Umbilical cord (tissue), 2 donors: ENCODE results near the gene DAAM1. TPM values are rescaled to one million over a fixed set of nuclear protein-coding genes. Genes with fewer than 3 reads are reported as not detected.
A peak's percentile ranks its signal among the peaks of the same experiment; 100 is the strongest.

Experiments
- DNase-seq: peaks from one replicate; pipeline ENCODE4 v3.0.0-alpha.2; 2015; ENCODE audit warnings: low spot score
- total RNA-seq: library from RNA; depleted of rRNA; stranded (reverse); fragments of >200 nt; gene quantifications from one replicate; pipeline ENCODE4 v1.2.3, GENCODE V29; 2014; ENCODE audit warnings: low replicate concordance; ENCODE audit not compliant: insufficient read depth

DAAM1 gene
- total RNA-seq, 1 donor from 2014 or later, result 77.3 TPM

- peak; percentile 78 for DNase-seq
Observed at GRCh38 chr14:59254911-59255545, 66.6 kb downstream of the DAAM1 start.

GRCh38 chr14:59256331-59256730, 67.9 kb downstream of the DAAM1 start:
- DNase-seq, result no peak

GRCh38 chr14:59261334-59261733, 72.9 kb downstream of the DAAM1 start:
- DNase-seq, result no peak

GRCh38 chr14:59262717-59263454, 74.4 kb downstream of the DAAM1 start:
- DNase-seq, result no peak

GRCh38 chr14:59265808-59266207, 77.3 kb downstream of the DAAM1 start:
- no peak for DNase-seq

- DNase-seq, result no peak
Observed at GRCh38 chr14:59267046-59267445, 78.6 kb downstream of the DAAM1 start.

GRCh38 chr14:59268011-59268410, 79.5 kb downstream of the DAAM1 start:
- no peak for DNase-seq

- DNase-seq, result no peak
Observed at GRCh38 chr14:59268858-59269257, 80.4 kb downstream of the DAAM1 start.

- no peak for DNase-seq
Observed at GRCh38 chr14:59269466-59269865, 81.0 kb downstream of the DAAM1 start.

GRCh38 chr14:59271256-59271655, 82.8 kb downstream of the DAAM1 start:
- no peak for DNase-seq

- no peak for DNase-seq
Observed at GRCh38 chr14:59271734-59272133, 83.3 kb downstream of the DAAM1 start.

- no peak for DNase-seq
Observed at GRCh38 chr14:59272633-59273032, 84.2 kb downstream of the DAAM1 start.

- DNase-seq, result no peak
Observed at GRCh38 chr14:59273737-59274136, 85.3 kb downstream of the DAAM1 start.

- DNase-seq, result no peak
Observed at GRCh38 chr14:59274991-59275391, 86.5 kb downstream of the DAAM1 start.

GRCh38 chr14:59275668-59276067, 87.2 kb downstream of the DAAM1 start:
- no peak for DNase-seq

- DNase-seq, result no peak
Observed at GRCh38 chr14:59276235-59276634, 87.8 kb downstream of the DAAM1 start.

- no peak for DNase-seq
Observed at GRCh38 chr14:59277659-59278058, 89.2 kb downstream of the DAAM1 start.

- DNase-seq, result peak; percentile 51
Observed at GRCh38 chr14:59278111-59278510, 89.6 kb downstream of the DAAM1 start.

- DNase-seq, result no peak
Observed at GRCh38 chr14:59280961-59281360, 92.5 kb downstream of the DAAM1 start.

GRCh38 chr14:59281609-59282377, 93.3 kb downstream of the DAAM1 start:
- DNase-seq, result no peak

- no peak for DNase-seq
Observed at GRCh38 chr14:59282378-59282765, 93.9 kb downstream of the DAAM1 start.

- DNase-seq, result no peak
Observed at GRCh38 chr14:59283361-59283760, 94.9 kb downstream of the DAAM1 start.

- no peak for DNase-seq
Observed at GRCh38 chr14:59284059-59284458, 95.6 kb downstream of the DAAM1 start.
